ENCODE measurements around the gene LIPG.

The LIPG gene

GRCh38 chr18:49626842-49627467 lies 65.1 kb downstream of the LIPG start:
- in situ Hi-C loops (cut with HindIII; ENCODE audit: low pct_unique_long_range_greater_than_20kb, low sequenced_read_pairs), result no loop called here
- no peak for TF ChIP-seq JUND (IDR thresholded peaks at IDR 0.05; ENCODE audit: low read depth)
- DNase-seq (ENCODE audit: low read depth in 1 of 2, low spot score in 1 of 2), result no peak

GRCh38 chr18:49628119-49628518 lies 66.3 kb downstream of the LIPG start:
- no peak for DNase-seq (ENCODE audit: low read depth in 1 of 2, low spot score in 1 of 2)
- no peak for TF ChIP-seq JUND (IDR thresholded peaks at IDR 0.05; ENCODE audit: low read depth)
- in situ Hi-C loops (cut with HindIII; ENCODE audit: low pct_unique_long_range_greater_than_20kb, low sequenced_read_pairs), result no loop called here

GRCh38 chr18:49628881-49629795 lies 67.3 kb downstream of the LIPG start:
- DNase-seq (ENCODE audit: low read depth in 1 of 2, low spot score in 1 of 2), result no peak
- no peak for TF ChIP-seq JUND (IDR thresholded peaks at IDR 0.05; ENCODE audit: low read depth)
- in situ Hi-C loops (cut with HindIII; ENCODE audit: low pct_unique_long_range_greater_than_20kb, low sequenced_read_pairs), result no loop called here

GRCh38 chr18:49630246-49630699 lies 68.4 kb downstream of the LIPG start:
- in situ Hi-C loops (cut with HindIII; ENCODE audit: low pct_unique_long_range_greater_than_20kb, low sequenced_read_pairs), result no loop called here
- DNase-seq (ENCODE audit: low read depth in 1 of 2, low spot score in 1 of 2), result no peak
- TF ChIP-seq JUND (IDR thresholded peaks at IDR 0.05; ENCODE audit: low read depth), result no peak

GRCh38 chr18:49631146-49631866 lies 69.4 kb downstream of the LIPG start:
- in situ Hi-C loops (cut with HindIII; ENCODE audit: low pct_unique_long_range_greater_than_20kb, low sequenced_read_pairs), result no loop called here
- no peak for TF ChIP-seq JUND (IDR thresholded peaks at IDR 0.05; ENCODE audit: low read depth)
- no peak for DNase-seq (ENCODE audit: low read depth in 1 of 2, low spot score in 1 of 2)

GRCh38 chr18:49632588-49632987 lies 70.7 kb downstream of the LIPG start:
- in situ Hi-C loops (cut with HindIII; ENCODE audit: low pct_unique_long_range_greater_than_20kb, low sequenced_read_pairs), result no loop called here
- no peak for TF ChIP-seq JUND (IDR thresholded peaks at IDR 0.05; ENCODE audit: low read depth)
- no peak for DNase-seq (ENCODE audit: low read depth in 1 of 2, low spot score in 1 of 2)

GRCh38 chr18:49638209-49638785 lies 76.4 kb downstream of the LIPG start:
- DNase-seq (ENCODE audit: low read depth in 1 of 2, low spot score in 1 of 2), result no peak
- in situ Hi-C loops (cut with HindIII; ENCODE audit: low pct_unique_long_range_greater_than_20kb, low sequenced_read_pairs), result no loop called here
- no peak for TF ChIP-seq JUND (IDR thresholded peaks at IDR 0.05; ENCODE audit: low read depth)

- in situ Hi-C loops (cut with HindIII; ENCODE audit: low pct_unique_long_range_greater_than_20kb, low sequenced_read_pairs), result no loop called here
- no peak for TF ChIP-seq JUND (IDR thresholded peaks at IDR 0.05; ENCODE audit: low read depth)
- DNase-seq (ENCODE audit: low read depth in 1 of 2, low spot score in 1 of 2), result no peak
Measured at GRCh38 chr18:49638891-49639557, 77.2 kb downstream of the LIPG start.

GRCh38 chr18:49639643-49640391 lies 78.0 kb downstream of the LIPG start:
- in situ Hi-C loops (cut with HindIII; ENCODE audit: low pct_unique_long_range_greater_than_20kb, low sequenced_read_pairs), result no loop called here
- TF ChIP-seq JUND (IDR thresholded peaks at IDR 0.05; ENCODE audit: low read depth), result no peak
- DNase-seq (ENCODE audit: low read depth in 1 of 2, low spot score in 1 of 2), result no peak

GRCh38 chr18:49640741-49641140 lies 78.9 kb downstream of the LIPG start:
- no peak for TF ChIP-seq JUND (IDR thresholded peaks at IDR 0.05; ENCODE audit: low read depth)
- in situ Hi-C loops (cut with HindIII; ENCODE audit: low pct_unique_long_range_greater_than_20kb, low sequenced_read_pairs), result no loop called here
- DNase-seq (ENCODE audit: low read depth in 1 of 2, low spot score in 1 of 2), result no peak

- no peak for TF ChIP-seq JUND (IDR thresholded peaks at IDR 0.05; ENCODE audit: low read depth)
- DNase-seq (ENCODE audit: low read depth in 1 of 2, low spot score in 1 of 2), result no peak
- in situ Hi-C loops (cut with HindIII; ENCODE audit: low pct_unique_long_range_greater_than_20kb, low sequenced_read_pairs), result no loop called here
Measured at GRCh38 chr18:49645196-49645595, 83.3 kb downstream of the LIPG start.
